GM13977 (cell line): ENCODE results near the gene ALX4.

Experiments used
- DNase-seq: peaks from one replicate; pipeline ENCODE4 v3.0.0; 2012; ENCODE audit warnings: low spot score
- CTCF ChIP-seq: IDR thresholded peaks from 2 replicates; pipeline ENCODE4 v1.5.1; 2012; ENCODE audit warnings: mild to moderate bottlenecking, control low read depth; ENCODE audit not compliant: insufficient read depth; ENCODE audit errors: extremely low read depth, missing control alignments
- in situ Hi-C: fragments of 300-500 bp; cut with MboI; formaldehyde crosslinking; loops from one replicate; pipeline ENCODE4 v1.12.0; 2022; ENCODE audit warnings: low sequenced_read_pairs, low pct_unique_long_range_greater_than_20kb, mixed read lengths, inconsistent platforms; ENCODE audit not compliant: unreplicated experiment

Gene ALX4

GRCh38 chr11:44309478-44310205, at the start of gene ALX4:
ALX4 (minus strand) TSS chr11:44310139; CDS start chr11:44310062, 77 bp downstream.
- in situ Hi-C loops, result no loop called here
- no peak for TF ChIP-seq CTCF
- DNase-seq, result peak; percentile 72

- in situ Hi-C loops, result no loop called here
- DNase-seq, result no peak
- no peak for TF ChIP-seq CTCF
These were observed 49.2 kb upstream of the ALX4 start for GRCh38 chr11:44359162-44359561.

GRCh38 chr11:44358713-44359112, 48.8 kb upstream of the ALX4 start:
- in situ Hi-C loops, result no loop called here
- TF ChIP-seq CTCF, result no peak
- DNase-seq, result no peak

GRCh38 chr11:44357711-44358110, 47.8 kb upstream of the ALX4 start:
- in situ Hi-C loops, result no loop called here
- no peak for TF ChIP-seq CTCF

GRCh38 chr11:44356351-44356750, 46.4 kb upstream of the ALX4 start:
- in situ Hi-C loops, result no loop called here
- no peak for DNase-seq
- TF ChIP-seq CTCF, result no peak

More at GRCh38 chr11:44357711-44358110, 47.8 kb upstream of the ALX4 start:
- DNase-seq, result no peak

GRCh38 chr11:44351898-44352498, 42.1 kb upstream of the ALX4 start:
- no peak for TF ChIP-seq CTCF
- no peak for DNase-seq
- in situ Hi-C loops, result no loop called here
